Upper lobe of left lung (tissue), 4 donors: Measurements from ENCODE around the gene CENPF.

Experiments
- EP300 ChIP-seq, 4 donors: sonication (generic); formaldehyde crosslinking; IDR thresholded peaks; one replicate each; pipeline ENCODE4 v1.5.1; 2017; ENCODE audit warnings: antibody characterized with exemption in 4 of 4, control low read depth in 2 of 4
- POLR2A ChIP-seq, 4 donors: fragments of 450-650 bp; IDR thresholded peaks; one replicate each; pipeline ENCODE4 v1.5.1; 2016 to 2017; ENCODE audit warnings: antibody characterized with exemption in 4 of 4, mild to moderate bottlenecking in 2 of 4
- TF ChIP-seq, protein P1 (sequence below), 6 experiments: fragments of 450-650 bp in 4 of 6; fragments of 200-600 bp in 2 of 6; sonication (generic) in 2 of 6; IDR thresholded peaks; one replicate each; pipeline ENCODE4 v1.5.1; 2016 to 2019; ENCODE audit warnings: antibody characterized with exemption in 6 of 6

- TF ChIP-seq, protein P1, sequence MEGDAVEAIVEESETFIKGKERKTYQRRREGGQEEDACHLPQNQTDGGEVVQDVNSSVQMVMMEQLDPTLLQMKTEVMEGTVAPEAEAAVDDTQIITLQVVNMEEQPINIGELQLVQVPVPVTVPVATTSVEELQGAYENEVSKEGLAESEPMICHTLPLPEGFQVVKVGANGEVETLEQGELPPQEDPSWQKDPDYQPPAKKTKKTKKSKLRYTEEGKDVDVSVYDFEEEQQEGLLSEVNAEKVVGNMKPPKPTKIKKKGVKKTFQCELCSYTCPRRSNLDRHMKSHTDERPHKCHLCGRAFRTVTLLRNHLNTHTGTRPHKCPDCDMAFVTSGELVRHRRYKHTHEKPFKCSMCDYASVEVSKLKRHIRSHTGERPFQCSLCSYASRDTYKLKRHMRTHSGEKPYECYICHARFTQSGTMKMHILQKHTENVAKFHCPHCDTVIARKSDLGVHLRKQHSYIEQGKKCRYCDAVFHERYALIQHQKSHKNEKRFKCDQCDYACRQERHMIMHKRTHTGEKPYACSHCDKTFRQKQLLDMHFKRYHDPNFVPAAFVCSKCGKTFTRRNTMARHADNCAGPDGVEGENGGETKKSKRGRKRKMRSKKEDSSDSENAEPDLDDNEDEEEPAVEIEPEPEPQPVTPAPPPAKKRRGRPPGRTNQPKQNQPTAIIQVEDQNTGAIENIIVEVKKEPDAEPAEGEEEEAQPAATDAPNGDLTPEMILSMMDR (IDR thresholded peaks at IDR 0.05) = no peak
- no peak for TF ChIP-seq POLR2A (IDR thresholded peaks at IDR 0.05)
- TF ChIP-seq EP300 (IDR thresholded peaks at IDR 0.05) = no peak
These were observed 36.0 kb downstream of the CENPF start for GRCh38 chr1:214638997-214639396.
